ENCODE data around the gene SLC15A3. TPM values are rescaled to one million over a fixed set of nuclear protein-coding genes. Genes with fewer than 3 reads are reported as not detected.

Gene SLC15A3
- total and polyA plus RNA-seq, 8 donors, result 13.8 to 96.4 (median 18.2) TPM

DNA sequence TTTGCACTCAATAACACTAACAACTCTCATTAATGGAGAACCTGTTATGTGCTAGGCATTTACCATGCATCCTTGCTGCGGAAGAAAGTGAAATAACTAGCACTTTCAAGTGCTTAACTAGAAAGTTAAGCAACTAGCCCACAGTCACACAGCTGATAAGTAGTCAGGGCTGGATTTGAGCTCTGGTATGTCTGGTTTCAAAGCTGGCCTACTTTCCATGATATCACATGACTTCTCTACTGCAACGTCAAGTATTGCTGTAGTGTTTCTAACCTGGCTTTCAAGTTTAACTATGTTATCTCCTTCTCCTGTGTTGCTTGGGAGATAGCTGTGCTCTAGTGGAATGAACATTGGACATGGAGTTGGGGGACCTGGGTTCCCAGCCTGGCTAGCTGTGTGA, 12.1 kb downstream of the SLC15A3 start:
- no peak overlapping the region for H3K4me3 ChIP-seq
- ATAC-seq, result peak; percentile 64
- intact Hi-C loops (cut with DNase I), result no loop called here
- TF ChIP-seq, protein P1, sequence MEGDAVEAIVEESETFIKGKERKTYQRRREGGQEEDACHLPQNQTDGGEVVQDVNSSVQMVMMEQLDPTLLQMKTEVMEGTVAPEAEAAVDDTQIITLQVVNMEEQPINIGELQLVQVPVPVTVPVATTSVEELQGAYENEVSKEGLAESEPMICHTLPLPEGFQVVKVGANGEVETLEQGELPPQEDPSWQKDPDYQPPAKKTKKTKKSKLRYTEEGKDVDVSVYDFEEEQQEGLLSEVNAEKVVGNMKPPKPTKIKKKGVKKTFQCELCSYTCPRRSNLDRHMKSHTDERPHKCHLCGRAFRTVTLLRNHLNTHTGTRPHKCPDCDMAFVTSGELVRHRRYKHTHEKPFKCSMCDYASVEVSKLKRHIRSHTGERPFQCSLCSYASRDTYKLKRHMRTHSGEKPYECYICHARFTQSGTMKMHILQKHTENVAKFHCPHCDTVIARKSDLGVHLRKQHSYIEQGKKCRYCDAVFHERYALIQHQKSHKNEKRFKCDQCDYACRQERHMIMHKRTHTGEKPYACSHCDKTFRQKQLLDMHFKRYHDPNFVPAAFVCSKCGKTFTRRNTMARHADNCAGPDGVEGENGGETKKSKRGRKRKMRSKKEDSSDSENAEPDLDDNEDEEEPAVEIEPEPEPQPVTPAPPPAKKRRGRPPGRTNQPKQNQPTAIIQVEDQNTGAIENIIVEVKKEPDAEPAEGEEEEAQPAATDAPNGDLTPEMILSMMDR (IDR thresholded peaks at IDR 0.05), result no peak
- peaks cover 0 to 91% of the 10 kb centered on the region in 2 donors for H3K36me3 ChIP-seq
- peak overlapping the region in 1 of 2 donors; percentile 45 for H3K27ac ChIP-seq
- no peaks in the 10 kb centered on the region for H3K9me3 ChIP-seq
- no peaks in the 10 kb centered on the region for H3K27me3 ChIP-seq
- peaks cover 4 to 15% of the 10 kb centered on the region in 2 donors for H3K4me1 ChIP-seq
- DNase-seq, result peak in 2 of 4 donors; percentile 27 to 54

DNA sequence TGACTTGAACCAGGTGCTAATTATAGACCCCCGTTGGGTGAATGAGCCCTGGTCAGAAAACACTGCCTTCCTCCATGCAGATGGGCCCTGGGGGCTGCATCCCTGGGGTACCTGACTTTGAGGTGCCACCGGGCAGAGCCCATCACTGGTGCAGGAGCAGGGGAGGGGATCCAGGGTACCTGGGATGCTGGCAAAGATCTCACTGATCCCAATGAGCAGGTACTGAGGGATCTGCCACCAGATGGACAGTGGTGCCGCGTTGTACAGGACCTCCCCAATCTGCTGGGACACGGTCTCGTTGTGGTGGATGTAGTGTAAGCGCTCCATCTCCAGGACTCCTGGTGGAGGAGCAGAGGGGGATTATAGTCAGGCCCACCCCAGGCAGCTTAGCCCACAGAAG, 12.7 kb downstream of the SLC15A3 start:
- ATAC-seq (no peak), DNase-seq (peak in 1 of 4 donors; percentile 22)
- peaks cover 4 to 15% of the 10 kb centered on the region in 2 donors for H3K4me1 ChIP-seq
- intact Hi-C loops (cut with DNase I), result no loop called here
- peaks cover 0 to 86% of the 10 kb centered on the region in 2 donors for H3K36me3 ChIP-seq
- H3K27ac ChIP-seq, result no peak overlapping the region
- H3K9me3 ChIP-seq, result no peaks in the 10 kb centered on the region
- TF ChIP-seq, protein P1 (IDR thresholded peaks at IDR 0.05), result no peak
- no peak overlapping the region for H3K4me3 ChIP-seq
- H3K27me3 ChIP-seq, result no peaks in the 10 kb centered on the region

DNA sequence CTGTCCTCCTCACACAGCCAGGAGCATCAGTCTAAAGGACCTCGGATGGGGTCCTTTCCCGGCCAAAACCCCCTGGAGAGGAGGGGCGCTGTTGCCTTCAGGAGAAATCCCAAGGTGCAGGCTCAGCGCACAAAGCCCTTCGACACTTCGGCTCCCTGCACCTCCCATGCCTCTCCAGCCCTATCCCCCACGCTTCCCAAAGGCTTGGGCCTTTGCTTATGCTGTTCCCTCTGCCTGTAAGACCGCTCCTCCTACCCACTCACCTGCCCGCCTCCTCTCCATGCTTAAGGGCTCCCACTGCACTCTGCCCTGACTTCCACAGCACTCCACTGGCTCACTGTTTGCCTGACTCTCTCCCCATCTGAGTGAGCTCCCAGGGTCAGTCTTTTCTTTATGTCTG, 13.5 kb downstream of the SLC15A3 start:
- H3K9me3 ChIP-seq, result no peaks in the 10 kb centered on the region

DNA sequence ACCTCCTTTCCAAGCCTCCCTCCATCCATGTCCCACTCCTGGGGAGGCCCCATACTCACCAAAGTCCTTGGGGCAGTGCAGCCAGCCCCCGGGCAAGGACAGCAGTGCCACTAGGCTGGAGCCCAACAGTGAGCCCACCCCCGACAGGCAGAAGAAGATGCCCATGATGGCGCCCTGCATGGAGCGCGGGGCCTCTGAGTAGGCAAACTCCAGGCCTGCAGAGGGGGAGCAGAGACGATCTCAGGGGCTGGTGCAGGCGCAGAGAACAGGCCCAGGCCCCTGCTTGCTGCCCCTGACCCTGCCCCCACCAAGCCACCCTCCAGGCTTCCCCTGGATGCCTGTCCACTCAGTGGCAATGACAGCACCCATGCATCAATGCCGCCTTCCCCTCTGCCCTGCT, 14.2 kb downstream of the SLC15A3 start:
- Histone ChIP-seq H3K27ac (peak overlapping the region in 1 of 2 donors; percentile 53), H3K36me3 (peaks cover 0 to 71% of the 10 kb centered on the region in 2 donors), H3K4me1 (peaks cover 0 to 6% of the 10 kb centered on the region in 2 donors), H3K27me3 (no peaks in the 10 kb centered on the region), H3K4me3 (no peak overlapping the region), H3K9me3 (no peaks in the 10 kb centered on the region)
- DNase-seq (no peak), ATAC-seq (no peak)
- intact Hi-C loops (cut with DNase I), result no loop called here
- TF ChIP-seq, protein P1 (IDR thresholded peaks at IDR 0.05), result no peak

More for the DNA sequence above, 13.5 kb downstream of the SLC15A3 start:
- no peak overlapping the region for H3K4me3 ChIP-seq
- intact Hi-C loops (cut with DNase I), result no loop called here
- peaks cover 0 to 78% of the 10 kb centered on the region in 2 donors for H3K36me3 ChIP-seq
- H3K27me3 ChIP-seq, result no peaks in the 10 kb centered on the region
- ATAC-seq (no peak), DNase-seq (no peak)
- TF ChIP-seq, protein P1 (IDR thresholded peaks at IDR 0.05), result no peak
- peaks cover 4 to 12% of the 10 kb centered on the region in 2 donors for H3K4me1 ChIP-seq
- H3K27ac ChIP-seq, result no peak overlapping the region

DNA sequence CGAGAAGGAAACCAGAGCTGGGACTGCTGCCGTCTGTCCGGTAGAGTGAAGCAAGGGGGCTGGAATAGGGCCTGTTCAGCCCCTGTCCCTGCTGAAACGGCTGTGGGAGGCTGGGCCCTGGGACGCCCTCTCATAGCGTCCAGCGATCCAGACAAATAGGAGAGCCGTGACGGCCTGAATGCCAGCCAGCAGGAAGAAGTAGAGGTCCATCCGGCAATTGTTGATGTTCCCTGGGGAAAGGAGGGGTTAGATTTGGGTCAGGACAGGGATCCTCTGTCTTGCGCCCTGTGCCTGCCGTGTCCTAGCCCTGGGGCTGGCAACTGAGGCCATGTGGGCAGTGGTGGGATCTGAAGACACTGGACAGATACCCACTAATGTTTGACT, 14.8 kb downstream of the SLC15A3 start:
- ATAC-seq, result no peak
- Histone ChIP-seq H3K36me3 (peaks cover 0 to 64% of the 10 kb centered on the region in 2 donors), H3K9me3 (no peaks in the 10 kb centered on the region), H3K4me1 (peaks cover 0 to 6% of the 10 kb centered on the region in 2 donors), H3K4me3 (no peak overlapping the region), H3K27ac (peak overlapping the region; percentile 53), H3K27me3 (no peaks in the 10 kb centered on the region)
- DNase-seq, result no peak
- TF ChIP-seq, protein P1 (IDR thresholded peaks at IDR 0.05), result no peak
- intact Hi-C loops (cut with DNase I), result no loop called here

Measured in left lung (tissue), 10 donors.